Fibroblast of lung (primary cell): ENCODE data around the gene ARFIP1.

ENCODE experiments used
- CTCF ChIP-seq, 2 donors: IDR thresholded peaks in 1 of 2; conservative IDR thresholded peaks in 1 of 2; 1 replicate in 1 of 2; 2 replicates in 1 of 2; pipeline ENCODE4 v1.5.1; 2011 to 2012; ENCODE audit warnings: low read length in 2 of 2, control low read depth in 1 of 2, inconsistent platforms in 1 of 2, low read depth in 1 of 2, mild to moderate bottlenecking in 1 of 2
- EZH2 ChIP-seq: IDR thresholded peaks from 2 replicates; pipeline ENCODE4 v1.5.1; 2012; ENCODE audit warnings: low read length, control low read depth, mild to moderate bottlenecking; ENCODE audit errors: missing control alignments

- TF ChIP-seq CTCF (conservative IDR thresholded peaks at IDR 0.05 in 1 of 2, IDR thresholded peaks at IDR 0.05 in 1 of 2; ENCODE audit: low read depth in 1 of 2, low read length in 2 of 2), result no peak
- no peak for TF ChIP-seq EZH2
Observed at GRCh38 chr4:152926959-152927358, 147.2 kb downstream of the ARFIP1 start.
